Spleen (tissue), 13 donors: Measurements from ENCODE around the gene KIZ. TPM values are rescaled to one million over a fixed set of nuclear protein-coding genes. Genes with fewer than 3 reads are reported as not detected.

ENCODE experiments used
- DNase-seq: peaks from one replicate; pipeline ENCODE4 v3.0.0-alpha.2; 2020
- H3K27ac ChIP-seq, 8 donors: fragments of 200-600 bp; sonication (generic) in 7 of 8; 1 replicate in 4 of 8; 2 replicates in 4 of 8; pipeline versions ENCODE4 v1.5.0 to v1.8.0; 2016 to 2021; ENCODE audit warnings: inconsistent platforms in 4 of 8, mild to moderate bottlenecking in 4 of 8, moderate library complexity in 1 of 8
- H3K27me3 ChIP-seq, 7 donors: fragments of 200-600 bp; sonication (generic) in 6 of 7; replicated peaks in 1 of 7; 1 replicate in 4 of 7; 2 replicates in 3 of 7; pipeline versions ENCODE4 v1.5.0 to v1.8.0; 2016 to 2021; ENCODE audit warnings: inconsistent platforms in 3 of 7, mild to moderate bottlenecking in 1 of 7
- H3K36me3 ChIP-seq, 6 donors: fragments of 200-600 bp; sonication (generic) in 5 of 6; 1 replicate in 4 of 6; 2 replicates in 2 of 6; pipeline versions ENCODE4 v1.5.0 to v1.8.0; 2016 to 2021; ENCODE audit warnings: inconsistent platforms in 2 of 6
- H3K4me1 ChIP-seq, 6 donors: fragments of 200-600 bp; sonication (generic) in 5 of 6; 1 replicate in 3 of 6; 2 replicates in 3 of 6; pipeline versions ENCODE4 v1.5.0 to v1.8.0; 2016 to 2021; ENCODE audit warnings: inconsistent platforms in 3 of 6
- H3K4me3 ChIP-seq, 8 donors: fragments of 200-600 bp; sonication (generic) in 7 of 8; 1 replicate in 4 of 8; 2 replicates in 4 of 8; pipeline versions ENCODE4 v1.5.0 to v1.8.0; 2016 to 2021; ENCODE audit warnings: inconsistent platforms in 4 of 8, mild to moderate bottlenecking in 4 of 8, moderate library complexity in 2 of 8
- H3K9me3 ChIP-seq, 8 donors: fragments of 200-600 bp; sonication (generic) in 7 of 8; 1 replicate in 4 of 8; 2 replicates in 4 of 8; pipeline versions ENCODE4 v1.5.0 to v1.8.0; 2016 to 2021; ENCODE audit warnings: inconsistent platforms in 4 of 8
- CTCF ChIP-seq, 11 experiments: fragments of 200-600 bp in 7 of 11; fragments of 450-650 bp in 4 of 11; sonication (generic) in 4 of 11; IDR thresholded peaks in 8 of 11; conservative IDR thresholded peaks in 3 of 11; 1 replicate in 7 of 11; 2 replicates in 4 of 11; pipeline versions ENCODE4 v1.4.0 to v1.8.0; 2016 to 2021; ENCODE audit warnings: antibody characterized with exemption in 11 of 11, inconsistent platforms in 4 of 11, mild to moderate bottlenecking in 1 of 11
- POLR2A ChIP-seq, 3 donors: fragments of 450-650 bp; IDR thresholded peaks; one replicate each; pipeline ENCODE4 v1.5.1; 2017; ENCODE audit warnings: antibody characterized with exemption in 3 of 3, mild to moderate bottlenecking in 1 of 3
- POLR2AphosphoS5 ChIP-seq, 3 donors: sonication (generic); formaldehyde crosslinking; IDR thresholded peaks; one replicate each; pipeline ENCODE4 v1.5.1; 2017; ENCODE audit warnings: antibody characterized with exemption in 3 of 3
- WGBS, 5 donors: extraction: QIAGEN DNeasy Blood & Tissue Kit in 3 of 5; methylation state at CpG; one replicate each; pipeline versions ENCODE4 v1.1.5 to v1.1.7; 2013 to 2018; 5-methylcytosine and 5-hydroxymethylcytosine counted together
- intact Hi-C: fragments of 100-400 bp; cut with DNase I; formaldehyde crosslinking; loops from one replicate; pipeline ENCODE4 v1.15.0; 2023; ENCODE audit warnings: low total_unique reads
- long read RNA-seq, 2 donors: transcript quantifications; one replicate each; lab custom pipeline, GENCODE V29; 2026
- polyA plus RNA-seq, 3 donors: library from polyadenylated mRNA; stranded (reverse); fragments of 200-250 nt; gene quantifications; one replicate each; pipeline ENCODE4 v1.2.1, GENCODE V29; 2013
- total RNA-seq, 7 donors: library from RNA; depleted of rRNA in 3 of 7; stranded (reverse); fragments of >200 nt in 3 of 7; fragmentation: NEBNext Ultra II Directional in 4 of 7; extraction: Animal tissue kit (Norgen Biotek cat#: 25700) in 4 of 7; gene quantifications; one replicate each; pipeline versions ENCODE4 v1.1.0 to v1.2.1, GENCODE V29; 2016 to 2021
- donor health status: healthy with polysubstance abuse.
- donor health status: DM: no; HTN: no; CAD: no; lungs with moderate emphysema.
- donor health status: DM: no; HTN: no; CAD: no.
- donor health status: Bipolar disorder and iron deficiency.
- donor health status: healthy.
- donor health status: DM: no; HTN: no; CAD: no.
- donor health status: DM: yes; HTN: yes; CAD: no.

Gene KIZ
- total RNA-seq (10 to 100 TPM; 18.6 to 57.9 (median 29.4) TPM), polyA plus RNA-seq (10 to 100 TPM in 2 of 3 donors, 1 to 10 TPM in 1; 9.5 to 11.7 (median 10.8) TPM)
- long read RNA-seq, donor 1: 0 reads
- long read RNA-seq, donor 2, partial matches to known transcripts: 0 of 3 reads
- long read RNA-seq, donor 2, other reads (novel, unspliced or antisense): 0 of 3 reads

GRCh38 chr20:21125849-21126580, at the start of gene KIZ:
Gene KIZ (plus strand): TSS chr20:21126082. CDS start chr20:21126116, 34 bp downstream.
- H3K27ac ChIP-seq: peak within 1 kb of the TSS; percentile 58 to 93 (median 86)
- peak; percentile 100 for DNase-seq
- intact Hi-C loops: no loop called here
- 0 to 1% (median 1%) methylated on average over 18 to 66 of the region's 66 CpGs for WGBS, 5 donors
- TF ChIP-seq POLR2AphosphoS5 (IDR thresholded peaks at IDR 0.05) (peak; percentile 91 to 96 (median 96)), CTCF (IDR thresholded peaks at IDR 0.05 in 8 of 11, conservative IDR thresholded peaks at IDR 0.05 in 3 of 11) (peak; percentile 51 to 82 (median 69)), POLR2A (IDR thresholded peaks at IDR 0.05) (peak; percentile 55 to 83 (median 71))
- H3K36me3 ChIP-seq: peaks cover 0 to 3% (median 0%) of the 10 kb centered on the region in 6 donors
- H3K27me3 ChIP-seq: no peaks in the 10 kb centered on the region
- peak within 1 kb of the TSS; percentile 63 to 96 (median 80) for H3K4me3 ChIP-seq
- H3K4me1 ChIP-seq: peaks cover 6 to 29% (median 15%) of the 10 kb centered on the region in 6 donors
- H3K9me3 ChIP-seq: no peaks in the 10 kb centered on the region

GRCh38 chr20:21077809-21078345, 48.0 kb upstream of the KIZ start:
- DNase-seq: no peak
- Histone ChIP-seq H3K27ac (no peak overlapping the region), H3K36me3 (no peaks in the 10 kb centered on the region), H3K4me3 (no peak overlapping the region), H3K27me3 (peaks cover 0 to 73% (median 10%) of the 10 kb centered on the region in 7 donors), H3K4me1 (no peaks in the 10 kb centered on the region), H3K9me3 (no peaks in the 10 kb centered on the region)
- 57 to 85% (median 69%) methylated on average over 4 of the region's 4 CpGs for WGBS, 5 donors
- TF ChIP-seq CTCF (IDR thresholded peaks at IDR 0.05 in 8 of 11, conservative IDR thresholded peaks at IDR 0.05 in 3 of 11) (no peak), POLR2AphosphoS5 (IDR thresholded peaks at IDR 0.05) (no peak), POLR2A (IDR thresholded peaks at IDR 0.05) (no peak)
- intact Hi-C loops: no loop called here

- no peak for TF ChIP-seq CTCF (IDR thresholded peaks at IDR 0.05 in 8 of 11, conservative IDR thresholded peaks at IDR 0.05 in 3 of 11)
- no peak for TF ChIP-seq POLR2A (IDR thresholded peaks at IDR 0.05)
- TF ChIP-seq POLR2AphosphoS5 (IDR thresholded peaks at IDR 0.05): no peak
- H3K4me1 ChIP-seq: no peaks in the 10 kb centered on the region
- intact Hi-C loops: no loop called here
- peaks cover 0 to 73% (median 10%) of the 10 kb centered on the region in 7 donors for H3K27me3 ChIP-seq
- H3K27ac ChIP-seq: no peak overlapping the region
- WGBS, 5 donors: 61 to 91% (median 69%) methylated on average over 2 of the region's 2 CpGs
- DNase-seq: no peak
- H3K4me3 ChIP-seq: no peak overlapping the region
- H3K9me3 ChIP-seq: no peaks in the 10 kb centered on the region
- H3K36me3 ChIP-seq: no peaks in the 10 kb centered on the region
Observed at GRCh38 chr20:21082584-21082983, 43.3 kb upstream of the KIZ start.

GRCh38 chr20:21083825-21084325, 42.0 kb upstream of the KIZ start:
- intact Hi-C loops: no loop called here
- Histone ChIP-seq H3K36me3 (no peaks in the 10 kb centered on the region), H3K9me3 (no peaks in the 10 kb centered on the region), H3K27ac (no peak overlapping the region), H3K4me3 (no peak overlapping the region), H3K27me3 (peaks cover 0 to 75% (median 14%) of the 10 kb centered on the region in 7 donors), H3K4me1 (no peaks in the 10 kb centered on the region)
- DNase-seq: no peak
- no peak for TF ChIP-seq POLR2A (IDR thresholded peaks at IDR 0.05)
- no peak for TF ChIP-seq CTCF (IDR thresholded peaks at IDR 0.05 in 8 of 11, conservative IDR thresholded peaks at IDR 0.05 in 3 of 11)
- no peak for TF ChIP-seq POLR2AphosphoS5 (IDR thresholded peaks at IDR 0.05)
- WGBS, 5 donors: 17 to 34% (median 22%) methylated on average over 2 of the region's 2 CpGs
